Measurements from ENCODE around the gene MFAP4. TPM values are rescaled to one million over a fixed set of nuclear protein-coding genes. Genes with fewer than 3 reads are reported as not detected.

The MFAP4 gene
- 100 to 1,000 TPM in 1 of 3 donors, 10 to 100 TPM in 2; 19.0 to 127 (median 44.2) TPM for total RNA-seq
- long read RNA-seq, donor 1, transcript MFAP4-203 (5 exons, 1,876 nt) = minor isoform, 5 of 229 reads
- long read RNA-seq, donor 1, transcript MFAP4-202 (6 exons, 1,932 nt) = minor isoform, 6 of 229 reads
- long read RNA-seq, donor 1, transcript MFAP4-201 (6 exons, 1,873 nt) = major isoform, 163 of 229 reads
- long read RNA-seq, donor 1, partial matches to known transcripts = 44 of 229 reads
- long read RNA-seq, donor 1, other reads (novel, unspliced or antisense) = 11 of 229 reads
- long read RNA-seq, donor 2, transcript MFAP4-201 (6 exons, 1,873 nt) = major isoform, 58 of 66 reads
- long read RNA-seq, donor 2, partial matches to known transcripts = 0 of 66 reads
- long read RNA-seq, donor 2, other reads (novel, unspliced or antisense) = 3 of 66 reads

GRCh38 chr17:19386974-19387920 is at the start of gene MFAP4:
TSS of gene MFAP4 (minus strand) at chr17:19387190. CDS start at chr17:19387155, 35 bp downstream.
- ATAC-seq (peak; percentile 3), DNase-seq (peak in 2 of 3 donors; percentile 49 to 61)
- H3K4me1 ChIP-seq (ENCODE audit: low read depth) = peaks cover 27% of the 10 kb centered on the region
- H3K4me3 ChIP-seq = no peak within 1 kb of the TSS
- TF ChIP-seq CTCF (IDR thresholded peaks at IDR 0.05) = no peak
- H3K36me3 ChIP-seq (ENCODE audit: low read depth) = no peaks in the 10 kb centered on the region
- H3K9me3 ChIP-seq = no peaks in the 10 kb centered on the region
- intact Hi-C loops (cut with DNase I, micrococcal nuclease) = no loop called here

- TF ChIP-seq CTCF (IDR thresholded peaks at IDR 0.05) = no peak
These were observed 46.8 kb upstream of the MFAP4 start for GRCh38 chr17:19433727-19434340.

GRCh38 chr17:19433255-19433654 is 46.3 kb upstream of the MFAP4 start:
- Histone ChIP-seq H3K9me3 (no peaks in the 10 kb centered on the region), H3K4me3 (no peak overlapping the region), H3K36me3 (ENCODE audit: low read depth) (no peaks in the 10 kb centered on the region), H3K4me1 (ENCODE audit: low read depth) (no peaks in the 10 kb centered on the region)
- intact Hi-C loops (cut with DNase I, micrococcal nuclease) = no loop called here
- no peak for ATAC-seq
- no peak for DNase-seq
- TF ChIP-seq CTCF (IDR thresholded peaks at IDR 0.05) = no peak

More at GRCh38 chr17:19433727-19434340, 46.8 kb upstream of the MFAP4 start:
- no peaks in the 10 kb centered on the region for H3K9me3 ChIP-seq
- no peaks in the 10 kb centered on the region for H3K36me3 ChIP-seq (ENCODE audit: low read depth)
- intact Hi-C loops (cut with DNase I, micrococcal nuclease) = no loop called here
- ATAC-seq (no peak), DNase-seq (no peak)
- H3K4me1 ChIP-seq (ENCODE audit: low read depth) = no peaks in the 10 kb centered on the region
- no peak overlapping the region for H3K4me3 ChIP-seq

GRCh38 chr17:19431691-19432090 is 44.7 kb upstream of the MFAP4 start:
- Histone ChIP-seq H3K4me1 (ENCODE audit: low read depth) (no peaks in the 10 kb centered on the region), H3K9me3 (no peaks in the 10 kb centered on the region), H3K36me3 (ENCODE audit: low read depth) (no peaks in the 10 kb centered on the region), H3K4me3 (no peak overlapping the region)
- intact Hi-C loops (cut with DNase I, micrococcal nuclease) = no loop called here
- no peak for DNase-seq
- no peak for TF ChIP-seq CTCF (IDR thresholded peaks at IDR 0.05)
- no peak for ATAC-seq

GRCh38 chr17:19426631-19427030 is 39.6 kb upstream of the MFAP4 start:
- Histone ChIP-seq H3K4me1 (ENCODE audit: low read depth) (peaks cover 24% of the 10 kb centered on the region), H3K36me3 (ENCODE audit: low read depth) (no peaks in the 10 kb centered on the region), H3K9me3 (no peaks in the 10 kb centered on the region), H3K4me3 (no peak overlapping the region)
- intact Hi-C loops (cut with DNase I, micrococcal nuclease) = no loop called here
- no peak for TF ChIP-seq CTCF (IDR thresholded peaks at IDR 0.05)
- no peak for ATAC-seq
- DNase-seq = no peak

Measured in mucosa of descending colon (tissue), 3 donors.